ENCODE measurements around the gene SMAD6. TPM values are rescaled to one million over a fixed set of nuclear protein-coding genes. Genes with fewer than 3 reads are reported as not detected.

Gene SMAD6
- total RNA-seq, 1 experiment from 2014 or later, result 6.6 TPM

DNA sequence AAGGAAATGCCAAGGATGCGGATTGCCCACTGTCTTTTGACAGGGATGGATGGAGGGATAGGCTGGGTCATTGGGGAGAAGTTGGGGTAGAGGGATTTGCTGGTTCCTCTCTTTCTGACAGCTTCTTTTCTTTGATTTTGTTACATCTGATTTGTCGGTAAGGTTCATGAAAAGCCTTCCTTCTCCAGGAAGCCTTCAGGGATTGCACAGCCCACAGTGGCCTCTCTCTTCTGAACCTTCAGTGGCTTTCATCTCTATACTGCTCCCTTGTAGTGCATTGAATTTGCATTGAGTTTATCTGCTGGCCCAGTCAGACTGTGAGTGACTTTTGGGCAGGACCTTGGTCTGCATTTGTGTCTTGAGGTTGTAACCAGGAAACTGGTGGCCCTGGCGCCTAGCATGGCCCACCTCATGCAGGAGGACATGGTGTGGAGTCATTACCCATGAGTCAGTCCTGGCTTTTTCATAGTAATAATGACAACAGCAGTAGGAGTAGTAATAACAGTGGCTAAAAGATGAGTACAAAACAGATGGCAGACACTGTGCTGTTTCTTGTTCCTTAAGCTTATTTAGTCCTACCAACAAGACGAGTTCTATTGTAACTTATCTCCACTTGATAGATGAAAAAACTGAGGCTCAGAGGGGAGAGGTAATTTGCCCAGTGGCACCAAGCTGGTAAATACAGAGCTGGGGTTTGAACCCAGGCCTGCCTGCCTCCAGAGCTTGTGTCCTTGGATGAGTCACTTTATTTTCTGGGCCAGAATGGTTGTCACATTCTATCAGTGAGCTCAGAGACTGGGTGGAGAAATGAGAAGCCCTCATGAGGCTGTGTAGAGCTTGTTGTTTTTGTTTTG lies 28.4 kb downstream of the SMAD6 start:
- RAD21 ChIA-PET (ENCODE audit: low non-redundant PET in 1 of 2, low total read pairs in 2 of 2, uncharacterized antibody in 2 of 2, unreplicated experiment in 2 of 2), result no interaction called here
- ATAC-seq (peak; percentile 68), DNase-seq (ENCODE audit: low read depth, low spot score) (no peak)
- Histone ChIP-seq H3K36me3 (ENCODE audit: control insufficient read depth in 1 of 2, insufficient read depth in 2 of 2, low read length in 2 of 2) (no peaks in the 10 kb centered on the region), H3K4me3 (replicated peaks in 1 of 2; ENCODE audit: low read depth in 1 of 2, low read length in 2 of 2) (no peak overlapping the region), H3K79me2 (ENCODE audit: insufficient read depth, low read length) (no peaks in the 10 kb centered on the region), H4K20me1 (ENCODE audit: insufficient read depth) (no peaks in the 10 kb centered on the region), H3K9ac (ENCODE audit: low read length) (no peak overlapping the region; the same call in 1 of the 2 replicates), H2AFZ (ENCODE audit: low read depth, low read length, poor library complexity, severe bottlenecking) (no peak overlapping the region), H3K4me1 (ENCODE audit: control insufficient read depth in 1 of 2, insufficient read depth in 2 of 2, low read length in 2 of 2) (peaks cover 22 to 32% of the 10 kb centered on the region in 2 experiments), H3K9me2 (ENCODE audit: insufficient read depth) (no peaks in the 10 kb centered on the region), H3K9me3 (ENCODE audit: control insufficient read depth in 1 of 2, insufficient read depth in 1 of 2, low read depth in 1 of 2, low read length in 2 of 2) (no peaks in the 10 kb centered on the region), H3K27me3 (ENCODE audit: insufficient read depth, low read length) (no peaks in the 10 kb centered on the region), H3K4me2 (ENCODE audit: low read length) (peak overlapping the region; percentile 62), H3K27ac (ENCODE audit: low read depth, low read length) (peak overlapping the region; percentile 39; the same call in 1 of the 2 replicates)
- POLR2A ChIA-PET, result no interaction called here
- TF ChIP-seq ZFX (IDR thresholded peaks at IDR 0.05), result no peak
- no peak for TF ChIP-seq EGR1 (IDR thresholded peaks at IDR 0.05; ENCODE audit: low read depth)
- TF ChIP-seq RAD21 (IDR thresholded peaks at IDR 0.05; ENCODE audit: low read depth), result no peak
- TF ChIP-seq FOSL1 (IDR thresholded peaks at IDR 0.05; ENCODE audit: low read depth), result no peak
- TF ChIP-seq JUND (IDR thresholded peaks at IDR 0.05), result no peak
- no peak for TF ChIP-seq SIN3A (IDR thresholded peaks at IDR 0.05; ENCODE audit: low read depth)
- TF ChIP-seq, protein P1, sequence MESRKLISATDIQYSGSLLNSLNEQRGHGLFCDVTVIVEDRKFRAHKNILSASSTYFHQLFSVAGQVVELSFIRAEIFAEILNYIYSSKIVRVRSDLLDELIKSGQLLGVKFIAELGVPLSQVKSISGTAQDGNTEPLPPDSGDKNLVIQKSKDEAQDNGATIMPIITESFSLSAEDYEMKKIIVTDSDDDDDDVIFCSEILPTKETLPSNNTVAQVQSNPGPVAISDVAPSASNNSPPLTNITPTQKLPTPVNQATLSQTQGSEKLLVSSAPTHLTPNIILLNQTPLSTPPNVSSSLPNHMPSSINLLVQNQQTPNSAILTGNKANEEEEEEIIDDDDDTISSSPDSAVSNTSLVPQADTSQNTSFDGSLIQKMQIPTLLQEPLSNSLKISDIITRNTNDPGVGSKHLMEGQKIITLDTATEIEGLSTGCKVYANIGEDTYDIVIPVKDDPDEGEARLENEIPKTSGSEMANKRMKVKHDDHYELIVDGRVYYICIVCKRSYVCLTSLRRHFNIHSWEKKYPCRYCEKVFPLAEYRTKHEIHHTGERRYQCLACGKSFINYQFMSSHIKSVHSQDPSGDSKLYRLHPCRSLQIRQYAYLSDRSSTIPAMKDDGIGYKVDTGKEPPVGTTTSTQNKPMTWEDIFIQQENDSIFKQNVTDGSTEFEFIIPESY (IDR thresholded peaks at IDR 0.05; ENCODE audit: extremely low read depth, insufficient replicate concordance, low read length), result no peak
- TF ChIP-seq, protein P2, sequence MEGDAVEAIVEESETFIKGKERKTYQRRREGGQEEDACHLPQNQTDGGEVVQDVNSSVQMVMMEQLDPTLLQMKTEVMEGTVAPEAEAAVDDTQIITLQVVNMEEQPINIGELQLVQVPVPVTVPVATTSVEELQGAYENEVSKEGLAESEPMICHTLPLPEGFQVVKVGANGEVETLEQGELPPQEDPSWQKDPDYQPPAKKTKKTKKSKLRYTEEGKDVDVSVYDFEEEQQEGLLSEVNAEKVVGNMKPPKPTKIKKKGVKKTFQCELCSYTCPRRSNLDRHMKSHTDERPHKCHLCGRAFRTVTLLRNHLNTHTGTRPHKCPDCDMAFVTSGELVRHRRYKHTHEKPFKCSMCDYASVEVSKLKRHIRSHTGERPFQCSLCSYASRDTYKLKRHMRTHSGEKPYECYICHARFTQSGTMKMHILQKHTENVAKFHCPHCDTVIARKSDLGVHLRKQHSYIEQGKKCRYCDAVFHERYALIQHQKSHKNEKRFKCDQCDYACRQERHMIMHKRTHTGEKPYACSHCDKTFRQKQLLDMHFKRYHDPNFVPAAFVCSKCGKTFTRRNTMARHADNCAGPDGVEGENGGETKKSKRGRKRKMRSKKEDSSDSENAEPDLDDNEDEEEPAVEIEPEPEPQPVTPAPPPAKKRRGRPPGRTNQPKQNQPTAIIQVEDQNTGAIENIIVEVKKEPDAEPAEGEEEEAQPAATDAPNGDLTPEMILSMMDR (IDR thresholded peaks at IDR 0.05 in 2 of 3, conservative IDR thresholded peaks at IDR 0.05 in 1 of 3; ENCODE audit: borderline replicate concordance in 1 of 3, insufficient read depth in 1 of 3, low read depth in 2 of 3, low read length in 2 of 3), result no peak
- no peak for TF ChIP-seq TCF7L2 (IDR thresholded peaks at IDR 0.05; ENCODE audit: borderline replicate concordance, extremely low read depth, insufficient read depth, insufficient read length)
- TF ChIP-seq, protein P3, sequence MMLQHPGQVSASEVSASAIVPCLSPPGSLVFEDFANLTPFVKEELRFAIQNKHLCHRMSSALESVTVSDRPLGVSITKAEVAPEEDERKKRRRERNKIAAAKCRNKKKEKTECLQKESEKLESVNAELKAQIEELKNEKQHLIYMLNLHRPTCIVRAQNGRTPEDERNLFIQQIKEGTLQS (IDR thresholded peaks at IDR 0.05), result no peak
- TF ChIP-seq SRF (IDR thresholded peaks at IDR 0.05; ENCODE audit: low read depth), result no peak
- no peak for TF ChIP-seq CBX3 (IDR thresholded peaks at IDR 0.05; ENCODE audit: low read depth)
- TF ChIP-seq YY1 (IDR thresholded peaks at IDR 0.05; ENCODE audit: extremely low read depth, insufficient replicate concordance, low read depth, low read length), result no peak
- intact Hi-C loops (cut with micrococcal nuclease), result no loop called here
- no TSS peak for BruUV-seq (replicated peaks)
- CTCF ChIA-PET, result interaction anchor here (1.0 to 1.1 kb wide), 2 partner anchors 14 to 111 kb away, joined by 3 to 4 read pairs; no protein-coding TSS in a partner anchor

Measured in HCT116 (cell line).